Esophagus muscularis mucosa (tissue), 4 donors: ENCODE data around the gene GNL1.

Experiments
- EP300 ChIP-seq: sonication (generic); formaldehyde crosslinking; IDR thresholded peaks from one replicate; pipeline ENCODE4 v1.6.1; 2017; ENCODE audit warnings: antibody characterized with exemption
- POLR2A ChIP-seq: fragments of 450-650 bp; IDR thresholded peaks from one replicate; pipeline ENCODE4 v1.6.1; 2017; ENCODE audit warnings: antibody characterized with exemption, moderate library complexity, mild to moderate bottlenecking, low read depth
- TF ChIP-seq, protein P1 (sequence below), 3 experiments: fragments of 200-600 bp in 2 of 3; fragments of 450-650 bp in 1 of 3; sonication (generic) in 2 of 3; IDR thresholded peaks; one replicate each; pipeline ENCODE4 v1.5.1; 2017 to 2019; ENCODE audit warnings: antibody characterized with exemption in 3 of 3, mild to moderate bottlenecking in 2 of 3, moderate library complexity in 1 of 3

DNA sequence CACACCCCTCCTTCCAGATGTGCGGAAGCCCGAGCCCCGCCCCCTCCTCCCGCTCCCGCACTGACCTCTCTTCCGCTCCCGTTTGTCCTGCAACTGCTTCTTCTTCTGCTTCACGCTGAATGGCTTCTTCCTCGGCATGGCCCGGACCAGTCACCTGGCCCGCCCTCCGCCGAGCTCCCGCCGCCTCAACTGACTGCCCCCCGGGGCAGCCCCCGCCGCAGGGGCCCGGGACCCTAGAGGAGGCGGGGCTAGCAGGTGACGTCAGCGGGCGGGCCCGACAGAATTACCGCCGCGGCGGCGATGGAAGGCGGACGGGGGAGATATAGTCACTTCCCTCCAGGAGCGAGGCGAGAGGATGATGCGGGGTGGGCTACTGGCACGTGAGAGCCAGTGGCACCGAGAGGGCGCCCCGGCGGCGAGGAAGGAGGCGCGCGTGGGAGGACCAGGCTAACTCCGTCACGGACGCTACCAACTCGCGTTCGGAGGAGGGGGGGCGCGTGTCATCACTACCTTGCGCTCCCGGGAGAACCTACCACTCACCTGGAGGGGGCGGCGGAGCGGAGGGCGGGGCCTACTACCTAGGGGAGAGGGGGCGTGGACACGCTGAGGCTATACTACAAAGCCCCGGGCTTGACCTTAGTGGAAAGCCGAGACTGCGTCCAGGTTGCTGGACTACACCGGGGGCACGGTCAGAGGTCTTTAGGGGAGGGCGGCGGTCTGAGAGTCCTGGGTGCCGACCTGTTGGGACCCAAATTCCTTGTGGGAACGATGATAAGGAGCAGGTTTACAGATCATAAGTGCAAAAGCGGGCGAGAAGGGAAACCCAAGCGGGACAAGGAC lies at the start of gene GNL1:
- TF ChIP-seq EP300 (no peak), POLR2A (peak; percentile 32)
- TF ChIP-seq, protein P1, sequence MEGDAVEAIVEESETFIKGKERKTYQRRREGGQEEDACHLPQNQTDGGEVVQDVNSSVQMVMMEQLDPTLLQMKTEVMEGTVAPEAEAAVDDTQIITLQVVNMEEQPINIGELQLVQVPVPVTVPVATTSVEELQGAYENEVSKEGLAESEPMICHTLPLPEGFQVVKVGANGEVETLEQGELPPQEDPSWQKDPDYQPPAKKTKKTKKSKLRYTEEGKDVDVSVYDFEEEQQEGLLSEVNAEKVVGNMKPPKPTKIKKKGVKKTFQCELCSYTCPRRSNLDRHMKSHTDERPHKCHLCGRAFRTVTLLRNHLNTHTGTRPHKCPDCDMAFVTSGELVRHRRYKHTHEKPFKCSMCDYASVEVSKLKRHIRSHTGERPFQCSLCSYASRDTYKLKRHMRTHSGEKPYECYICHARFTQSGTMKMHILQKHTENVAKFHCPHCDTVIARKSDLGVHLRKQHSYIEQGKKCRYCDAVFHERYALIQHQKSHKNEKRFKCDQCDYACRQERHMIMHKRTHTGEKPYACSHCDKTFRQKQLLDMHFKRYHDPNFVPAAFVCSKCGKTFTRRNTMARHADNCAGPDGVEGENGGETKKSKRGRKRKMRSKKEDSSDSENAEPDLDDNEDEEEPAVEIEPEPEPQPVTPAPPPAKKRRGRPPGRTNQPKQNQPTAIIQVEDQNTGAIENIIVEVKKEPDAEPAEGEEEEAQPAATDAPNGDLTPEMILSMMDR (IDR thresholded peaks at IDR 0.05): no peak
